Spleen (tissue), 7 donors: ENCODE measurements around the gene NFATC1.

Experiments used
- CTCF ChIP-seq, 11 experiments: fragments of 200-600 bp in 7 of 11; fragments of 450-650 bp in 4 of 11; sonication (generic) in 4 of 11; IDR thresholded peaks in 8 of 11; conservative IDR thresholded peaks in 3 of 11; 1 replicate in 7 of 11; 2 replicates in 4 of 11; pipeline versions ENCODE4 v1.4.0 to v1.8.0; 2016 to 2021; ENCODE audit warnings: antibody characterized with exemption in 11 of 11, inconsistent platforms in 4 of 11, mild to moderate bottlenecking in 1 of 11
- POLR2A ChIP-seq, 3 donors: fragments of 450-650 bp; IDR thresholded peaks; one replicate each; pipeline ENCODE4 v1.5.1; 2017; ENCODE audit warnings: antibody characterized with exemption in 3 of 3, mild to moderate bottlenecking in 1 of 3
- POLR2AphosphoS5 ChIP-seq, 3 donors: sonication (generic); formaldehyde crosslinking; IDR thresholded peaks; one replicate each; pipeline ENCODE4 v1.5.1; 2017; ENCODE audit warnings: antibody characterized with exemption in 3 of 3
- donor health status: DM: no; HTN: no; CAD: no; lungs with moderate emphysema.
- donor health status: DM: no; HTN: no; CAD: no.
- donor health status: DM: no; HTN: no; CAD: no.

GRCh38 chr18:79378536-79379250, 17.0 kb upstream of the NFATC1 start:
- TF ChIP-seq CTCF (IDR thresholded peaks at IDR 0.05 in 8 of 11, conservative IDR thresholded peaks at IDR 0.05 in 3 of 11) = peak; percentile 93 to 99 (median 97)
- TF ChIP-seq POLR2A (IDR thresholded peaks at IDR 0.05) = no peak
- peak; percentile 71 to 84 (median 76) for TF ChIP-seq POLR2AphosphoS5 (IDR thresholded peaks at IDR 0.05)
